Suprapubic skin (tissue), 4 donors: Measurements from ENCODE around the gene BLOC1S4.

Source experiments
- EP300 ChIP-seq: sonication (generic); formaldehyde crosslinking; IDR thresholded peaks from one replicate; pipeline ENCODE4 v1.6.1; 2017; ENCODE audit warnings: antibody characterized with exemption
- POLR2A ChIP-seq, 2 donors: fragments of 450-650 bp; IDR thresholded peaks; one replicate each; pipeline ENCODE4 v1.6.1; 2017; ENCODE audit warnings: antibody characterized with exemption in 2 of 2, mild to moderate bottlenecking in 2 of 2, moderate library complexity in 2 of 2
- POLR2AphosphoS5 ChIP-seq, 3 donors: sonication (generic); formaldehyde crosslinking; IDR thresholded peaks; one replicate each; pipeline ENCODE4 v1.6.1; 2017; ENCODE audit warnings: antibody characterized with exemption in 3 of 3
- TF ChIP-seq, protein P1 (sequence below), 2 donors: fragments of 200-600 bp in 1 of 2; fragments of 450-650 bp in 1 of 2; sonication (generic) in 1 of 2; IDR thresholded peaks; one replicate each; pipeline ENCODE4 v1.5.1; 2016 to 2019; ENCODE audit warnings: antibody characterized with exemption in 2 of 2, mild to moderate bottlenecking in 1 of 2, moderate library complexity in 1 of 2

GRCh38 chr4:6699903-6700302, 16.1 kb upstream of the BLOC1S4 start:
- TF ChIP-seq, protein P1, sequence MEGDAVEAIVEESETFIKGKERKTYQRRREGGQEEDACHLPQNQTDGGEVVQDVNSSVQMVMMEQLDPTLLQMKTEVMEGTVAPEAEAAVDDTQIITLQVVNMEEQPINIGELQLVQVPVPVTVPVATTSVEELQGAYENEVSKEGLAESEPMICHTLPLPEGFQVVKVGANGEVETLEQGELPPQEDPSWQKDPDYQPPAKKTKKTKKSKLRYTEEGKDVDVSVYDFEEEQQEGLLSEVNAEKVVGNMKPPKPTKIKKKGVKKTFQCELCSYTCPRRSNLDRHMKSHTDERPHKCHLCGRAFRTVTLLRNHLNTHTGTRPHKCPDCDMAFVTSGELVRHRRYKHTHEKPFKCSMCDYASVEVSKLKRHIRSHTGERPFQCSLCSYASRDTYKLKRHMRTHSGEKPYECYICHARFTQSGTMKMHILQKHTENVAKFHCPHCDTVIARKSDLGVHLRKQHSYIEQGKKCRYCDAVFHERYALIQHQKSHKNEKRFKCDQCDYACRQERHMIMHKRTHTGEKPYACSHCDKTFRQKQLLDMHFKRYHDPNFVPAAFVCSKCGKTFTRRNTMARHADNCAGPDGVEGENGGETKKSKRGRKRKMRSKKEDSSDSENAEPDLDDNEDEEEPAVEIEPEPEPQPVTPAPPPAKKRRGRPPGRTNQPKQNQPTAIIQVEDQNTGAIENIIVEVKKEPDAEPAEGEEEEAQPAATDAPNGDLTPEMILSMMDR (IDR thresholded peaks at IDR 0.05), result no peak
- TF ChIP-seq POLR2A (IDR thresholded peaks at IDR 0.05) (no peak), POLR2AphosphoS5 (IDR thresholded peaks at IDR 0.05) (no peak), EP300 (no peak)
